Measurements from ENCODE around the gene NCLN.
"Not testable (repeated sequence)": the region's sequence is repeated elsewhere in the genome, so short reads cannot be mapped to it uniquely, and the experiment has no call there.

The NCLN gene

DNA sequence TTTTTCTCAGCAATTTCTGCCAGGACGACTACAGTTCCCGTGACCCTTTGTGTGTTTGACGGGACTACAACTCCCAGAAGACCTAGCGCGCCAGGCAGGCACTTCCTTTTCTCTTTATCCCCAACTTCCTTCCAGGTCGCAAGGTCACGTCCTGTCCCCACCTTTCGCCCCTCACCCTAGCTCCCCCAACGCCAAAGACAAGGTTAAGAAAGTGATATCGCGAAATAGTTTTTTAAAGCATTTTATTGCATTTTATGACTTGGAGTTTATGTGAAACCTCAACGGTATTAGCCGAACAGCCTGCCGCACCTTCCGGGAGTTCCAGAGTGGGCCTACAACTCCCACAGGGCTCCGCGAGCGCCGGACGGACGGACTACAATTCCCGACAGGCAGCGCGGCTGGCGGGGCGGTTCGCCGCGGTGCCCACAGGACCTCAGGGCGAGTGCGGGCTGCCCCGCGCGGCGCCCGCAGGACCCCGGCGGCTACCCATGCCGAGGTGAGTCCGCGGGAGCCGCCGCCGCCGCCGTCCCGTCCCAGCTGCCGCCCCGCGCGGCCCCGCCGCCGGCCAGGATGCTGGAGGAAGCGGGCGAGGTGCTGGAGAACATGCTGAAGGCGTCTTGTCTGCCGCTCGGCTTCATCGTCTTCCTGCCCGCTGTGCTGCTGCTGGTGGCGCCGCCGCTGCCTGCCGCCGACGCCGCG is at the start of gene NCLN:
TSS of gene NCLN (plus strand) at position 470 of the 699 bp plus-strand sequence. CDS start at position 571, 101 bp downstream.
- DNase-seq = peak; percentile 96

DNA sequence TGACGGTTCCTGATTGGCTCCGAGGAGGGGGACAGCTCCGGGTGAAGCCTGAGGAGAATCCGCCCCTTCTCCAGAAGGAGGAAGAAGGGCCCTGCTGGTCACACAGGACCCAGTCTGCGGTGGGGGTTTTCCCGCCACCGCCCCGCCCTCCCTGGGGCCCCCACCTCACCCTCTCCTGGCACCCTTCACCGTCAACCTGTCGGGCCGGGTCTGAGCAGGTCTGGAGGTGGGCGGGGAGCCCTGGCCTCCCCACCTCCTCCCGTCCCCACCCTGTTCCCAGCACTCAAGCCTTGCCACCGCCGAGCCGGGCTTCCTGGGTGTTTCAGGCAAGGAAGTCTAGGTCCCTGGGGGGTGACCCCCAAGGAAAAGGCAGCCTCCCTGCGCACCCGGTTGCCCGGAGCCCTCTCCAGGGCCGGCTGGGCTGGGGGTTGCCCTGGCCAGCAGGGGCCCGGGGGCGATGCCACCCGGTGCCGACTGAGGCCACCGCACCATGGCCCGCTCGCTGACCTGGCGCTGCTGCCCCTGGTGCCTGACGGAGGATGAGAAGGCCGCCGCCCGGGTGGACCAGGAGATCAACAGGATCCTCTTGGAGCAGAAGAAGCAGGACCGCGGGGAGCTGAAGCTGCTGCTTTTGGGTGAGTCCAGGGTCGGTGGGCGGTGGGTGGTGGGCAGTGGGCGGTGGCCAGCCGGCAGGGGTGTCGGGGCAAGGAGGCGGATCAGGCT is 49.6 kb upstream of the NCLN start, which contains the start of gene GNA15:
TSS of gene GNA15 (plus strand) at position 73 of the 723 bp plus-strand sequence. CDS start at position 491, 418 bp downstream.
- DNase-seq = peak; percentile 52

DNA sequence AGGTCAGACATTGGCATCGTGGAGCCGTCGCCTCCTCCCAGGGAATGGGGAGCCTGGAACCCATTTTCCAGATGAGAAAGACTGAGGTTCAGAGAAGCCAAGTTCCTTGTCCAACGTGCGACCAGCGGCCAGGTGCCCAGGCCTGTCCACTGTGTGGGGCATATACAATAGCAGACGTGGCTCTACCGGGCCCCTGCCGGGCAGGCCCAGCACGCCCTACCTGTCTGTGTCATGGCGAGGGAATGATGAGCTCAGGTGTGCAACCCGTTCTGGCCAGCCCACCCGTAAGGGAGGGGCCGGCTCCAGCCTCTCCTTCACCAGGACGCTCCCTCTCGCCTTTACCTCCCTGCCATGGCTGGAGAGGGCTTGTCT is 49.1 kb upstream of the NCLN start:
- DNase-seq = no peak

DNA sequence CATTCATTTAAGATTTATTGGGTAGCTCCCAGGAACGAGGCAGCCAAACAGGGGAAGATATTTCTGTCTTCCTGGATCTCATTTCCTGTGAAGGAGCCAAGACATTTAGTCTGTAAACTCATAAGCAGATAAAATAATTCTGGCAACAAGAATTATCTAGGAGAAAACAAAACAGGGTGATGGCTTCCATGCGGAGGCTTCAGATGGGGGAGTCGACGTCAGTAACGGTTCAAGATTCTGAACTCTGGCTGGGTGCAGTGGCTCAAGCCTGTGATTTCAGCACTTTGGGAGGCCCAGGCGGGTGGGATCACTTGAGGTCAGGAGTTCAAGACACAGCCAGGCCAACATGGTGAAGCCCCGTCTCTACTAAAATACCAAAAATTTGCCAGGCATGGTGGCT is 48.6 kb upstream of the NCLN start:
- DNase-seq = no peak

- DNase-seq = no peak
These were observed 47.5 kb upstream of the NCLN start for GRCh38 chr19:3138268-3138667.

DNA sequence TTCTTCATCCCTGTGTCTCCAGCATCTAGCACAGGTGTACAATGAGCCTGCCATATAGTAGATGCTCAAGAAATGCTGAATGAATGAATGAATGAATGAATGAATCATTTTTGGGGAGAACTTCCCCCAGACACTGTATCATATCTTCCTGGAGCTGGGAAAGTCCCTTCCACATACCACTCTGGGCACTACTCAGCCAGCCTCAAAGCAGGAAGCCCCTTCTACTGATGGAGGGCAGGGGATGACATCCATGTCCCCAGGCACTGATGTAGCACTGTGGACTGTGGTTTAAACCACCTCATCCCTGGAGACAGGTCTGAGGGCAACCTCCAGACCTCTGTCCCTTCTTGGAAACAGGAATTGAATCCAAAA is 45.1 kb upstream of the NCLN start:
- DNase-seq = no peak

GRCh38 chr19:3142292-3142670 is 43.4 kb upstream of the NCLN start:
- DNase-seq = no peak

DNA sequence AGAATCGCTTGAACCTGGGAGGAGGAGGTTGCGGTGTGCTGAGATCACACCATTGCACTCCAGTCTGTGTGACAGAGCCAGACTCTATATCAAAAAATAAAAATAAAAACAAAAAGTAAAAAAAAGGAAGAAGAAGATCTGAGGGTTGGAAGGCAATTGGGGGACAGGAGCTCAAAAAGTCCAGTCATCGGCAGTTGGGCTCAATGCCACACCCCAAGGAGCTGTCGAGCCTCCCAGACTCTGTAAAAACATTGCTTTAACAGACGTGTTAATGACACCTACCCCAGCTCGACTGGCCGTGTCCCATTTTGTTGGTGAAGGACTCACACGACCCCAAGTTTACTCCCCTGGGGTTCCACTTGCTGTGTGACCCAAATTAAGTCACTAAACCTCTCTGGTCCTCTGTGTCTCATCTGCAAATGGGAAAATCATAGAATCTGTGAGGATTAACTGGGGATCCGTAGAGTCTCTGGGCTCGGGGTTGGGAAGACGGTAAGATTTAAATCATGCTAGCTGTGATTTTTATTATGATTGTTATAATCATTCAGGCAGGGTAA is 42.9 kb upstream of the NCLN start:
- DNase-seq = no peak

DNA sequence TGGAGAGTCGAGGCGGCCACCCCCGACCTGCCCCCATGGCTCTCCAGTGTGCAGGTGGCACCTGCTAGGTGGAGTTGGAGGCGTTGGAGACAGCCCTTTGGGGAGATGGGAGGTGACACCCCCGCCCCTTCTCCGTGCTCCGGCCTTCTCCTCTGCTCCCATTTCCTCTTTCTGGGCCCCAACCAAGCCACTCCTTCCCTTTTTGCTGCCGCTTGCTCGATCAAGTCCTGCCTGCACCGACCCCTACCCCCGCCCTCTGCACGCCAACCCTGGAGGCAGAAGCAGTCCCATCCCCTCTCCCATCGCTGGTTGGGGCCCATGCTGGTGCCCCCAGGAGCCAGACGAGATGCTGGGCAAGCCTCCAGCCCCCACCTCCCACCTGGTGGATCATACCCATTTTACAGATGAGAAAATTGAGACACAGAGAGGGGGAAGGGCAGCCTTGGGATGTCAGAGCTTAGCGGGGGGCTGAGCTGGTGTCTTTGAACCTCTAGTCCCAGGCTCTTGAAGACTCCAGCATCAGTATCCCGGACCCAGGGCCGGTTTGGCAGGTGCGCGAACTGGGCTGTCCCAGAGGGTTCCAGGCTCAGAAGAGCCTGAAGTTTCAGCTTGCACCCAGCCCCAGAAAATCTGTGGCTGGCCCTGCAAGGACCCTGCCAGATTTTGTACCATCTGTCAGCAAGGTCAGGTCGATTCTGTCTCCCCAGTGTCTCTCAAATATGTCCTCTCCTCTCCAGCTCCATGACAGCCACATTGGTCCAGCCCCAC is 39.6 kb upstream of the NCLN start:
- no peak for DNase-seq

DNA sequence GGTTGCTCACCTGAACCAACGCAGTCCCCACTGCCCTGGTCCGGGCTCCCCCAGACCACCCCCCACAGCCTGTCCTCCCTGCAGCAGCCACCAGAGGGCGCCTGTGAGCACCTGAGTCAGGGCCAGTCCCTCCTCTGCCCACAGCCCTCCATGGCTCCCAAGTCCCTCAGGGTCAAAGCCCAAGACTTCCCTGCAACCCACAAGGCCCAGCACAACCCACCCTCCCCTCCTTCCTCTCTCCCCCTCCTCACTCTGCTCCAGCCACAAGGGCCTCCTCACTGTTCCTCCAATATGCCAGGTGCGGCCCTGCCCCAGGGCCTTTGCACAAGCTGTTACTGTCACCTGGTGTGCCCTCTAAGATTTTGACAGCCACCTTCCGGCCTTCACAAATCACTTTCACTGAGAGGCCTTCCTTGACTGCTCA is 39.0 kb upstream of the NCLN start:
- DNase-seq = peak; percentile 79

GRCh38 chr19:3148503-3148902 is 37.2 kb upstream of the NCLN start:
- no peak for DNase-seq

- DNase-seq = no peak
These were observed 36.6 kb upstream of the NCLN start for GRCh38 chr19:3149089-3149488.

DNA sequence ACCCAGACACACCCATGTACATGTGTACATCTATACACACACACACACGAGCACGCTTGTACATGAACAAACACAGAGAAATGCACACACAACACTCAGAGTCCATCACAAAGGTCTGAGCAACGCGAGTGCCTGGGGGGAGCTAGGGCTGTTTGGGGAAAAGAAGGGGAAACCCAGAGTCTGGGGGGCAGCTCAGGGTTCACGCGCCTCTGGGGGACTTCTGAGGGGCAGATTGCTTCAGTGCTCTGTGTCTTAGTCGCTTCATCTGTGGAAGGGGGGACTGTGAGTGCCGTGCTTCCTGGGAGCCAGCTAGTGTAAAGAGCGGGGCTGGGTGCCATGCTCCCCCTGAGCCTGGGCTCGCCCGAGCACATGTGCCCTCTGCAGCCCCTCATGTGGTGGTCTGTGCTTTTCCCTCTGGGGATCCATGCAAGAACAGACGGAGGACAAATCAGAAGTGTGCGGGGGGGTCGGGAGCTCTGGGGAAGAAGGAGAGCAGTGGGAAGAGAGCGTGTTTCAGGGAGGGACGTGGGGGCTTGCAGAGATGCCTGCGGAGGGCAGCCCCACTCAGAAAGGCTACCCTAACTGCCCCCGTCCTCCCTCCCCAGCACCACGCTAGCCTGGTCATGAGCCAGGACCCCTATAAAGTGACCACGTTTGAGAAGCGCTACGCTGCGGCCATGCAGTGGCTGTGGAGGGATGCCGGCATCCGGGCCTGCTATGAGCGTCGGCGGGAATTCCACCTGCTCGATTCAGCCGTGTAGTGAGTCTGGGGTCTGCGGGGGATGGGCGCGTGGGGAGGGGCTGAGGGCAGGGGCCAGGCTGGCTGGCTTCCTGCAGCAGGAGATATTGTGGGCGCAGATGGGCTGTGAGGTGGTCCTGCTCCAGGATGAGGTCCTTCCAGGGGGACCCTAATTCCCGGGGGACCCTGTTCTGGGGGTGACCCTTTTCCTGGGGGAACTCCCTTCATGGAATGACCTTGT is 35.9 kb upstream of the NCLN start:
- DNase-seq = no peak

DNA sequence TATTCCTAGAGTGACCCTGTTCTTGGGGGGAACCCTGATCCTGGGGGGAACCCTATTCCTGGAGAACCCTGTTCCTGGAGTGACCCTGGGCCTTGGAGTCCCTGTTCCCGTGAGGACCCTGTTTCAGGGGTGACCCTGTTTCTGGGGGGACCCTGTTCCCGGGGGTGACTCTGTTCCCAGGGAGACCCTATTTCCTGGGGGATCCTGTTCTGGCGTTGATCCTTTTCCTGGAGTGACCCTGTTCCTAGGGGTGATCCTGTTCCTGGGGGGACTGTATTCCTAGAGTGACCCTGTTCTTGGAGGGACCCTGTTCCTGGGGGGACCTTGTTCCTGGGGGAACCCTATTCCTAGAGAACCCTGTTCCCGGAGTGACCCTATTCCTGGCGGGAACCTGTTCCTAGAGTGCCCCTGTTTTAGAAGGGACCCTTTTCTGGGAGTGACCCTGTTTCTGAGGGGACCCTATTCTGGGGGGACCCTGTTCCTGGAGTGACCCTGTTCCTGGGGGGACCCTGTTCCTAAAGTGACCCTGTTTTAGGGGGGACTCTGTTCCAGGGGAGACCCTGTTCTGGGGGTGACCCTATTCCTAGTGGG is 34.9 kb upstream of the NCLN start:
- no peak for DNase-seq

DNA sequence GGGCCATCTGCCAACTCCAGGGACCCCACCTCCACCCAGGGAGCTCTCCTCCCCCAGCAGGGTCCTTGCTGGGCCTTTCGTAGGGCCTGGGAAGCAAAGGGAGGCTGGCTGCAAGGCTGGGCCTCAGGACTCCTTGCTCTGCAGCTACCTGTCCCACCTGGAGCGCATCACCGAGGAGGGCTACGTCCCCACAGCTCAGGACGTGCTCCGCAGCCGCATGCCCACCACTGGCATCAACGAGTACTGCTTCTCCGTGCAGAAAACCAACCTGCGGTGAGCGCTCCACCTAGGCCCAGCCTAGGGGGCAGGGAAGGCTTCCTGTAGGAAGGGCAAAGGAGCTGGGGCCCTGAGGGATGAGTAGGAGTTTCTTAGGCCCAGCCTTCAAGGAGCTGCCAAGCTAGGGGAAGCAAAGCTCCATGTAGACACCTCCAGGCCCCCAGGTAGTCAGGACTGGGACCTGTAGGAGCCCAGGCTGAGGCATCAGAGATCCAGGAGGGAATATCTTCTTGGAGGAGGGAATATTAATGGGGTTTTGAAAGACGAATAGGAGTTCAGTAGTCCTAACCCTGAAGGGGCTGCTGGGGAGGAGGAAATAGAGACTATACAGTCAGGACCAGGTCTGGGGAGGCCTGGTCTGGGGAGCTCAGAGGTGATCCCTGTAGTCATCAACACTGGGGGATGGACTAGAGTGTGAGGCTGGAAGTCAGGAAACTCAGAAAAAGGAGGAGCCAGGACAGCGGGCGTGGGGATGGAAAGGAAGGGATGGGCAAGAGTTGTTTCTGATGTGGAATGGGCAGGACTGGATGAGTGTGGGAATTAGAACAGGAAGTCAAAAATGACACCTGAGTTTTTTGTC is 33.9 kb upstream of the NCLN start:
- DNase-seq = no peak

DNA sequence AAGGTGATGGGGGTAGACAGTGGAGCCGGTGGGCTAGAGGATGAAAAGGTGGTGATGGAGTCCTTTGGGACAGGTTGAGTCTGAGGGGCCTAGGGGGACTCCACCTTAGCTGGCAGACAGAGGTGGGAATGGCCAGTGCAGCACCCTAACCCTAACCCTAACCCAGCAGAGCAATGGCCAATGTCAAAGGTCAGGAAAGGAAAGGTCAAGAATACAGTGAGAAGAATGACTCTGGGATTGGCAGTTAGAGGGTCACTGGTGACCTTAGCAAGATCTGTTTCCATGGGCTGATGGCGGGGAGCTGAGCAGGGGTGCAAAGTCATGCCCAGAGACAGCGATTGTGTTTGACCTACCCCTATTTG is 33.3 kb upstream of the NCLN start:
- no peak for DNase-seq

DNA sequence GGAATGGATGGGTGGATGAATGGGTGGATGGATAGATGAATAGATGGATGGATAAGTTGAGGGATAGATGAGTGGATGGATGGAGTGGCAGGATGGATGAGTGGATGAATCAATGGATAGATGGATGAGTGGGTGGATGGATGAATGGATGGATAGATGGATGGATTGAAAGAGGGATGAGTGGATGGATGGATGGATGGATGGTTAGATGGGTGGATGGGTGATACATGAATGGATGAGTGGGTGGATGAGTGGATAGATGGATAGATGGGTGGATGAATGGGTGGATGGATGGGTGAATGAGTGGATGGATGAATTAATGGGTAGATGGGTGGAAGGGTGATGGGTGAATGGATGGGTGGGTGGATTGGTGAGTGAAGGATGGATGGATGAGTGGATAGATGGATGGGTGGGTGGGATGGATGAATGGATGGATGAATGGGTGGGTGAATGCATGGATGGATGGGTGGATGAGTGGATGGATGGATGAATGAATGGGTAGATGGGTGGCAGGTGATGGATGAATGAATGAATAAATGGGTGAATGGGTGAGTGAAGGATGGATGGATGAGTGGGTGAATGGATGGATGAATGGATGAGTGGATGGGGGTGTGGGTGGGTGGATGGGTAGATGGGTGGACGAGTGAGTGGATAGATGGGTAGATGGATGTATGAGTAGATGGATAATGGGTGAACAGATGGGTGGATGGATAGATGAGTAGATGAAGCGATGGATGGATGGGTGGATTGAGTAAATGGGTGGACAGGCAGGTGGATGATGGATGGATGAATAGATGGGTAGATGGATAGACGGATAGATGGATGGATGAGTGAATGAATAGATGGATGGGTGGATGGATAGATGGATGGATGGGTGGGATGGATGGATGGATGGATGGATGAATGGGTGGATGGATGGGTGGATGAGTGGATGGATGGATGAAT is 32.2 kb upstream of the NCLN start:
- no peak for DNase-seq

GRCh38 chr19:3154447-3154846 is 31.3 kb upstream of the NCLN start:
- DNase-seq = not testable (repeated sequence)

DNA sequence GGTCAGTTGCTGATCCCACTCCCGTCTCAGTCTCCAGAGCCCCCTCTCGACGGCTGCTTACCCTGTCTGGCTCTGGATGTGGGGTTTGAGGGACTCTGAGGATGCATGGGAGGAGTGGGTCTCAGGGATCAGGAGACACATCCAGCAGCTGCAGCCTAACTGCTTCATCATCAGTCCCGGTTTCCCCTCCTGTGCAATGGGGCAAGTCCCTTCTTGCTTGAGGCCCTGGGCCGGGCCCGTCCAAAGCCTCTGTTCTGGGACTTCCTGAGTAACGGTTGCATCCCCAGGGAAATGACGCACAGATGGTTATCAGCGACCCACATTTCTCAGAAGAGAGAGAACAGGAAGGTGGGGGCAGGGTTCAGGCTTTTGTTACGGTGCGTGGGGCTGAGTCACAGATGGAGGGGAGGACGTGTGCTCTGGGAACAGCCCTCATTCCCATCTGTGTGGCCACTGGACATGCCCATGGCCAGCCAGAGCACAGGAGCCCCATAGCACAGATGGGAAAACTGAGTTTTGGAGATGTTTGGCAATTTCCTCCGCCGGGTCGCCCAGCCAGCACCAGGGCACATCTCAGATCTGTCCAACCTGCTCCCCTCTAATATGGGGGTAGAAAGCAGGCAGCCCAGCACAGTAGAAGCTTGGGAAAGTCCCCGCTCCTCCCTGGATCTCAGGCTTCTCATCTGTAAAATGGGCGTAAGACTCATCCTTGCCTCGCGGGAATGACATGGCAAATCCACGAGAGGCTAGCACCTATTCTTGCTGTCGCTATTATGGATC is 30.6 kb upstream of the NCLN start:
- peak; percentile 78 for DNase-seq
